SK-N-SH treated with all-trans-retinoic acid at 6 μM for 48 hours (cell line): ENCODE measurements around the gene PI16.

Source experiments
- ARNTL ChIP-seq: fragments of 450-650 bp; formaldehyde crosslinking; IDR thresholded peaks from 2 replicates; pipeline ENCODE4 v1.5.0; 2020; ENCODE audit warnings: low read depth, mild to moderate bottlenecking, moderate library complexity, borderline replicate concordance
- CSDC2 ChIP-seq: fragments of 250-450 bp; sonication (Bioruptor Pico); IDR thresholded peaks from 2 replicates; pipeline ENCODE4 v1.5.0; 2020; ENCODE audit warnings: mild to moderate bottlenecking, moderate library complexity
- ISL1 ChIP-seq: fragments of 250-450 bp; sonication (Bioruptor Pico); IDR thresholded peaks from 2 replicates; pipeline ENCODE4 v2.1.2; 2022; ENCODE audit warnings: mild to moderate bottlenecking, moderate library complexity
- OSR1 ChIP-seq: fragments of 250-450 bp; sonication (Bioruptor Pico); IDR thresholded peaks from 2 replicates; pipeline ENCODE4 v1.8.0; 2022; ENCODE audit warnings: moderate library complexity, mild to moderate bottlenecking, inconsistent platforms
- SNAI2 ChIP-seq: fragments of 250-450 bp; sonication (Bioruptor Pico); IDR thresholded peaks from 2 replicates; pipeline ENCODE4 v1.5.0; 2020; ENCODE audit warnings: mild to moderate bottlenecking, moderate library complexity
- TOX ChIP-seq: fragments of 250-450 bp; sonication (Bioruptor Pico); IDR thresholded peaks from 2 replicates; pipeline ENCODE4 v1.8.0; 2021; ENCODE audit warnings: mild to moderate bottlenecking, moderate library complexity, borderline replicate concordance
- ZFP30 ChIP-seq: fragments of 450-650 bp; formaldehyde crosslinking; IDR thresholded peaks from 2 replicates; pipeline ENCODE4 v1.5.0; 2022; ENCODE audit warnings: mild to moderate bottlenecking, moderate library complexity
- ZNF565 ChIP-seq: fragments of 450-650 bp; formaldehyde crosslinking; conservative IDR thresholded peaks from 2 replicates; pipeline ENCODE4 v1.5.0; 2020; ENCODE audit warnings: low read depth, mild to moderate bottlenecking, moderate library complexity
- ZNF70 ChIP-seq: fragments of 450-650 bp; formaldehyde crosslinking; IDR thresholded peaks from 2 replicates; pipeline ENCODE4 v1.5.0; 2020; ENCODE audit warnings: mild to moderate bottlenecking, moderate library complexity
- ZNF8 ChIP-seq: fragments of 450-650 bp; formaldehyde crosslinking; IDR thresholded peaks from 2 replicates; pipeline ENCODE4 v1.5.0; 2020; ENCODE audit warnings: mild to moderate bottlenecking, moderate library complexity
- TF ChIP-seq, protein P1 (sequence below): fragments of 250-450 bp; sonication (Bioruptor Pico); IDR thresholded peaks from 2 replicates; pipeline ENCODE4 v1.5.1; 2020; ENCODE audit warnings: low read depth, mild to moderate bottlenecking, moderate library complexity
- TF ChIP-seq, protein P2 (sequence below): fragments of 250-450 bp; sonication (Bioruptor Pico); IDR thresholded peaks from 2 replicates; pipeline ENCODE4 v1.8.0; 2020; ENCODE audit warnings: mild to moderate bottlenecking, moderate library complexity, borderline replicate concordance
- TF ChIP-seq, protein P3 (sequence below): fragments of 250-450 bp; sonication (Bioruptor Pico); IDR thresholded peaks from 2 replicates; pipeline ENCODE4 v1.5.0; 2020; ENCODE audit warnings: mild to moderate bottlenecking, moderate library complexity
- TF ChIP-seq, protein P4 (sequence below): fragments of 250-450 bp; sonication (Bioruptor Pico); IDR thresholded peaks from 2 replicates; pipeline ENCODE4 v1.5.1; 2021; ENCODE audit warnings: mild to moderate bottlenecking, moderate library complexity

DNA sequence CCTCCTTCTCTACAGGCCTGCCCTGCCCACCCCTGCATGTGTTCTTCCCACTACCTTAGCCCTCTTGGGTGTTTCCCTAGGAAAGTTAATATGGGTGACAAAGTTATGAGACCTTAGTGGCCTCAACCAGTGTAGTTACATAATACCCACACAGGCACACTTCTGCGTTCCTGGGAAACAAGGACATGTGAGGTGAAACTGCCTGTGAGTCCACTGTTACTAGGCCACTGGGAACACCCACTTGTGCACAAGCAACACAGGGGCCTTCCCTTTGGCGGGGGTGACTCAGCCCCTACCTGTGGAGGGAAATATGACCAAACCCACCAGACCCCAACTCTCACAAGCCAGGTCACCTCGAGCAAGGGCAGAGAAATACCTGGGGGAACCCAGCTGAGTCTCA lies 12.8 kb downstream of the PI16 start:
- TF ChIP-seq ZNF8 (CRISPR knock-in tag) (no peak), ISL1 (CRISPR knock-in tag) (no peak), SNAI2 (CRISPR knock-in tag) (no peak), ARNTL (CRISPR knock-in tag) (no peak), ZFP30 (CRISPR knock-in tag) (no peak), ZNF565 (CRISPR knock-in tag) (no peak), TOX (CRISPR knock-in tag) (no peak), CSDC2 (CRISPR knock-in tag) (no peak), ZNF70 (CRISPR knock-in tag) (no peak), OSR1 (no peak)
- TF ChIP-seq, protein P1, sequence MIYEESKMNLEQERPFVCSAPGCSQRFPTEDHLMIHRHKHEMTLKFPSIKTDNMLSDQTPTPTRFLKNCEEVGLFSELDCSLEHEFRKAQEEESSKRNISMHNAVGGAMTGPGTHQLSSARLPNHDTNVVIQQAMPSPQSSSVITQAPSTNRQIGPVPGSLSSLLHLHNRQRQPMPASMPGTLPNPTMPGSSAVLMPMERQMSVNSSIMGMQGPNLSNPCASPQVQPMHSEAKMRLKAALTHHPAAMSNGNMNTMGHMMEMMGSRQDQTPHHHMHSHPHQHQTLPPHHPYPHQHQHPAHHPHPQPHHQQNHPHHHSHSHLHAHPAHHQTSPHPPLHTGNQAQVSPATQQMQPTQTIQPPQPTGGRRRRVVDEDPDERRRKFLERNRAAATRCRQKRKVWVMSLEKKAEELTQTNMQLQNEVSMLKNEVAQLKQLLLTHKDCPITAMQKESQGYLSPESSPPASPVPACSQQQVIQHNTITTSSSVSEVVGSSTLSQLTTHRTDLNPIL (CRISPR knock-in tag): no peak
- TF ChIP-seq, protein P2, sequence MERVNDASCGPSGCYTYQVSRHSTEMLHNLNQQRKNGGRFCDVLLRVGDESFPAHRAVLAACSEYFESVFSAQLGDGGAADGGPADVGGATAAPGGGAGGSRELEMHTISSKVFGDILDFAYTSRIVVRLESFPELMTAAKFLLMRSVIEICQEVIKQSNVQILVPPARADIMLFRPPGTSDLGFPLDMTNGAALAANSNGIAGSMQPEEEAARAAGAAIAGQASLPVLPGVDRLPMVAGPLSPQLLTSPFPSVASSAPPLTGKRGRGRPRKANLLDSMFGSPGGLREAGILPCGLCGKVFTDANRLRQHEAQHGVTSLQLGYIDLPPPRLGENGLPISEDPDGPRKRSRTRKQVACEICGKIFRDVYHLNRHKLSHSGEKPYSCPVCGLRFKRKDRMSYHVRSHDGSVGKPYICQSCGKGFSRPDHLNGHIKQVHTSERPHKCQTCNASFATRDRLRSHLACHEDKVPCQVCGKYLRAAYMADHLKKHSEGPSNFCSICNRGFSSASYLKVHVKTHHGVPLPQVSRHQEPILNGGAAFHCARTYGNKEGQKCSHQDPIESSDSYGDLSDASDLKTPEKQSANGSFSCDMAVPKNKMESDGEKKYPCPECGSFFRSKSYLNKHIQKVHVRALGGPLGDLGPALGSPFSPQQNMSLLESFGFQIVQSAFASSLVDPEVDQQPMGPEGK (CRISPR knock-in tag): no peak
- TF ChIP-seq, protein P3, sequence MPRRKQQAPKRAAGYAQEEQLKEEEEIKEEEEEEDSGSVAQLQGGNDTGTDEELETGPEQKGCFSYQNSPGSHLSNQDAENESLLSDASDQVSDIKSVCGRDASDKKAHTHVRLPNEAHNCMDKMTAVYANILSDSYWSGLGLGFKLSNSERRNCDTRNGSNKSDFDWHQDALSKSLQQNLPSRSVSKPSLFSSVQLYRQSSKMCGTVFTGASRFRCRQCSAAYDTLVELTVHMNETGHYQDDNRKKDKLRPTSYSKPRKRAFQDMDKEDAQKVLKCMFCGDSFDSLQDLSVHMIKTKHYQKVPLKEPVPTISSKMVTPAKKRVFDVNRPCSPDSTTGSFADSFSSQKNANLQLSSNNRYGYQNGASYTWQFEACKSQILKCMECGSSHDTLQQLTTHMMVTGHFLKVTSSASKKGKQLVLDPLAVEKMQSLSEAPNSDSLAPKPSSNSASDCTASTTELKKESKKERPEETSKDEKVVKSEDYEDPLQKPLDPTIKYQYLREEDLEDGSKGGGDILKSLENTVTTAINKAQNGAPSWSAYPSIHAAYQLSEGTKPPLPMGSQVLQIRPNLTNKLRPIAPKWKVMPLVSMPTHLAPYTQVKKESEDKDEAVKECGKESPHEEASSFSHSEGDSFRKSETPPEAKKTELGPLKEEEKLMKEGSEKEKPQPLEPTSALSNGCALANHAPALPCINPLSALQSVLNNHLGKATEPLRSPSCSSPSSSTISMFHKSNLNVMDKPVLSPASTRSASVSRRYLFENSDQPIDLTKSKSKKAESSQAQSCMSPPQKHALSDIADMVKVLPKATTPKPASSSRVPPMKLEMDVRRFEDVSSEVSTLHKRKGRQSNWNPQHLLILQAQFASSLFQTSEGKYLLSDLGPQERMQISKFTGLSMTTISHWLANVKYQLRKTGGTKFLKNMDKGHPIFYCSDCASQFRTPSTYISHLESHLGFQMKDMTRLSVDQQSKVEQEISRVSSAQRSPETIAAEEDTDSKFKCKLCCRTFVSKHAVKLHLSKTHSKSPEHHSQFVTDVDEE (CRISPR knock-in tag): no peak
- TF ChIP-seq, protein P4, sequence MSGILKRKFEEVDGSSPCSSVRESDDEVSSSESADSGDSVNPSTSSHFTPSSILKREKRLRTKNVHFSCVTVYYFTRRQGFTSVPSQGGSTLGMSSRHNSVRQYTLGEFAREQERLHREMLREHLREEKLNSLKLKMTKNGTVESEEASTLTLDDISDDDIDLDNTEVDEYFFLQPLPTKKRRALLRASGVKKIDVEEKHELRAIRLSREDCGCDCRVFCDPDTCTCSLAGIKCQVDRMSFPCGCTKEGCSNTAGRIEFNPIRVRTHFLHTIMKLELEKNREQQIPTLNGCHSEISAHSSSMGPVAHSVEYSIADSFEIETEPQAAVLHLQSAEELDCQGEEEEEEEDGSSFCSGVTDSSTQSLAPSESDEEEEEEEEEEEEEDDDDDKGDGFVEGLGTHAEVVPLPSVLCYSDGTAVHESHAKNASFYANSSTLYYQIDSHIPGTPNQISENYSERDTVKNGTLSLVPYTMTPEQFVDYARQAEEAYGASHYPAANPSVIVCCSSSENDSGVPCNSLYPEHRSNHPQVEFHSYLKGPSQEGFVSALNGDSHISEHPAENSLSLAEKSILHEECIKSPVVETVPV: no peak
